K562 (cell line): ENCODE results near the gene NINL. TPM values are rescaled to one million over a fixed set of nuclear protein-coding genes. Genes with fewer than 3 reads are reported as not detected.

ENCODE experiments used
- ATAC-seq: fragments of 200-7000 bp; cut with Tn5 transposase; 3 replicates; pipeline ENCODE4 v1.9.1; 2020; ENCODE audit warnings: moderate library complexity
- BruUV-seq: library from RNA; stranded (reverse); fragments of 400-500 nt; replicated peaks from 2 replicates; lab custom pipeline; 2021; lab: Mats Ljungman, UMichigan
- CTCF ChIA-PET: fragments of 300-600 bp; formaldehyde crosslinking; extraction: SDS; loops from one replicate; lab custom pipeline; 2021; ENCODE audit warnings: low intra/inter-chr PET ratio; lab: Yijun Ruan, JAX
- POLR2A ChIA-PET: fragments of 300-600, 350-650 bp; sonication (Branson Sonifier 250); formaldehyde crosslinking; extraction: SDS; loops from one replicate; lab custom pipeline; 2021; ENCODE audit warnings: antibody characterized with exemption, inconsistent platforms; lab: Yijun Ruan, JAX
- DNase-seq, 4 experiments: peaks; one replicate each; pipeline versions ENCODE4 v3.0.0 to v3.0.0-alpha.2; 2011 to 2018; ENCODE audit warnings: low spot score in 3 of 4, mixed read lengths in 3 of 4; ENCODE audit errors: extremely low read depth in 1 of 4
- FAIRE-seq: peaks from 2 replicates; lab custom pipeline; 2011; peaks lifted over from hg19 to GRCh38; lab: Jason Lieb, UNC
- H2AFZ ChIP-seq: 2 replicates; pipeline ENCODE4 v1.6.0; 2011; ENCODE audit warnings: low read depth, low read length, control low read depth, inconsistent platforms
- H3K27ac ChIP-seq: fragments of 200-600 bp; 3 replicates; pipeline ENCODE4 v1.8.0; 2011; ENCODE audit warnings: low read depth, mild to moderate bottlenecking, control low read depth, inconsistent platforms, low read length, moderate library complexity, mixed read lengths; ENCODE audit errors: extremely low read depth
- H3K27me3 ChIP-seq, 2 experiments: fragments of 300-600 bp in 1 of 2; 2 replicates in 1 of 2; 3 replicates in 1 of 2; pipeline versions ENCODE4 v1.6.0 to v1.8.0; 2011; ENCODE audit warnings: inconsistent platforms in 2 of 2, low read length in 2 of 2, mild to moderate bottlenecking in 1 of 2, mixed read lengths in 1 of 2, moderate library complexity in 1 of 2; ENCODE audit not compliant: control insufficient read depth in 2 of 2, insufficient read depth in 2 of 2
- H3K36me3 ChIP-seq: fragments of 300-600 bp; 3 replicates; pipeline ENCODE4 v1.8.0; 2011; ENCODE audit warnings: mild to moderate bottlenecking, low read length, inconsistent platforms; ENCODE audit not compliant: control insufficient read depth, insufficient read depth
- H3K4me1 ChIP-seq, 2 experiments: fragments of 200-600 bp in 1 of 2; replicated peaks in 1 of 2; 2 replicates in 1 of 2; 3 replicates in 1 of 2; pipeline versions ENCODE4 v1.5.1 to v1.8.0; 2011; ENCODE audit warnings: inconsistent platforms in 2 of 2, low read length in 2 of 2, mild to moderate bottlenecking in 1 of 2, mixed read lengths in 1 of 2, moderate library complexity in 1 of 2; ENCODE audit not compliant: control insufficient read depth in 2 of 2, insufficient read depth in 2 of 2
- H3K4me2 ChIP-seq: 2 replicates; pipeline ENCODE4 v1.6.1; 2011; ENCODE audit warnings: low read length, control low read depth, inconsistent platforms, mixed read lengths; ENCODE audit not compliant: insufficient read depth
- H3K4me3 ChIP-seq: fragments of 200-600 bp; sonication (generic), shearing (Covaris generic); 2 replicates; pipeline ENCODE4 v1.5.1; 2016; ENCODE audit warnings: control low read depth, inconsistent platforms
- H3K79me2 ChIP-seq: fragments of 200-600 bp; 3 replicates; pipeline ENCODE4 v1.8.0; 2011; ENCODE audit warnings: low read length, inconsistent platforms; ENCODE audit not compliant: control insufficient read depth, insufficient read depth
- H3K9ac ChIP-seq, 2 experiments: 2 replicates each; pipeline versions ENCODE4 v1.6.0 to v1.6.1; 2011; ENCODE audit warnings: low read depth in 2 of 2, low read length in 2 of 2, control low read depth in 1 of 2, inconsistent platforms in 1 of 2, mild to moderate bottlenecking in 1 of 2, mixed read lengths in 1 of 2; ENCODE audit not compliant: insufficient read depth in 1 of 2
- H3K9me1 ChIP-seq: one replicate; pipeline ENCODE4 v1.6.0; 2011; ENCODE audit warnings: inconsistent platforms, mild to moderate bottlenecking, low read length, moderate library complexity; ENCODE audit not compliant: control insufficient read depth, insufficient read depth
- H3K9me3 ChIP-seq: replicated peaks from 2 replicates; pipeline ENCODE4 v1.5.1; 2011; ENCODE audit warnings: low read depth, low read length, inconsistent platforms; ENCODE audit not compliant: control insufficient read depth, insufficient read depth
- H4K20me1 ChIP-seq: replicated peaks from 2 replicates; pipeline ENCODE4 v1.6.1; 2011; ENCODE audit warnings: low read length, inconsistent platforms, mixed read lengths; ENCODE audit not compliant: control insufficient read depth, insufficient read depth
- CTBP1 ChIP-seq: fragments of 450-650 bp; IDR thresholded peaks from 2 replicates; pipeline ENCODE4 v1.6.1; 2016; ENCODE audit warnings: borderline replicate concordance
- GATAD2B ChIP-seq: fragments of 450-650 bp; IDR thresholded peaks from 2 replicates; pipeline ENCODE4 v1.6.1; 2017; ENCODE audit warnings: mild to moderate bottlenecking, borderline replicate concordance
- HMG20A ChIP-seq: fragments of 450-650 bp; formaldehyde crosslinking; conservative IDR thresholded peaks from 2 replicates; pipeline ENCODE4 v1.4.0; 2020; ENCODE audit warnings: mild to moderate bottlenecking, mixed read lengths
- LARP7 ChIP-seq: fragments of 450-650 bp; IDR thresholded peaks from 2 replicates; pipeline ENCODE4 v1.6.1; 2016
- SAFB ChIP-seq: fragments of 200-400 bp; formaldehyde crosslinking; IDR thresholded peaks from 2 replicates; pipeline ENCODE4 v1.6.1; 2017; ENCODE audit warnings: low read depth, low read length, borderline replicate concordance
- TAF1 ChIP-seq: IDR thresholded peaks from 2 replicates; pipeline ENCODE4 v1.6.1; 2011; ENCODE audit warnings: mild to moderate bottlenecking, low read length, moderate library complexity; ENCODE audit not compliant: insufficient read depth, control insufficient read depth, severe bottlenecking; ENCODE audit errors: extremely low read depth
- TAL1 ChIP-seq: fragments of 450-650 bp; IDR thresholded peaks from 2 replicates; pipeline ENCODE4 v1.6.1; 2016; ENCODE audit warnings: mild to moderate bottlenecking
- WGBS: fragments of 100-300 bp; shearing (Covaris generic); methylation state at CpG from one replicate; pipeline ENCODE4 v1.1.6; 2016; ENCODE audit warnings: low coverage, mixed read lengths; ENCODE audit not compliant: insufficient coverage; ENCODE audit errors: missing lambda C conversion rate; 5-methylcytosine and 5-hydroxymethylcytosine counted together
- in situ Hi-C: fragments of 300-500 bp; cut with MboI; formaldehyde crosslinking; loops from 4 replicates; pipeline ENCODE4 v1.15.0; 2018; ENCODE audit warnings: inconsistent platforms, mixed read lengths
- intact Hi-C: fragments of 100-400 bp; cut with micrococcal nuclease; formaldehyde crosslinking; loops from 2 replicates; pipeline ENCODE4 v1.14.2; 2022
- polyA plus RNA-seq, 8 experiments: library from polyadenylated mRNA; depleted of rRNA in 4 of 8; stranded (reverse) in 5 of 8; unstranded in 3 of 8; fragments of >200 nt; fragmentation: Nextera tagmentation in 2 of 8; fragmentation: Illumina TruSeq in 1 of 8; extraction: Ambion mirVana in 2 of 8; extraction: Trizol in 1 of 8; gene quantifications; 2 replicates each; pipeline versions ENCODE4 v1.2.1 to v1.2.3, GENCODE V29; 2011 to 2014; ENCODE audit warnings: inconsistent platforms in 1 of 8, missing spikeins in 1 of 8
- total RNA-seq, 7 experiments: library from RNA; depleted of rRNA in 6 of 7; stranded (reverse); fragments of >200 nt in 6 of 7; fragmentation: Illumina TruSeq in 2 of 7; extraction: Trizol in 2 of 7; gene quantifications; 2 replicates each; pipeline versions ENCODE4 v1.2.1 to v1.2.3, GENCODE V29; 2011 to 2021; ENCODE audit warnings: low replicate concordance in 1 of 7

The NINL gene
- total and polyA plus RNA-seq, 9 of the 15 experiments (the other 6 are each of a cell fraction or from before 2014, with no cell fraction given), result 0.03 to 0.22 (median 0.05) TPM; not detected in 5

GRCh38 chr20:25549172-25549773 lies 36.1 kb downstream of the NINL start:
- Histone ChIP-seq H3K79me2 (no peaks in the 10 kb centered on the region), H3K9me1 (no peaks in the 10 kb centered on the region), H3K27me3 (no peaks in the 10 kb centered on the region; a peak in 1 of 5 replicates), H3K36me3 (no peaks in the 10 kb centered on the region), H3K4me3 (no peak overlapping the region), H3K9ac (no peak overlapping the region; a peak in 1 of 4 replicates), H4K20me1 (no peaks in the 10 kb centered on the region), H3K4me2 (no peak overlapping the region), H2AFZ (no peak overlapping the region), H3K4me1 (peaks cover 0 to 15% of the 10 kb centered on the region in 2 experiments; a peak in 2 of 5 replicates), H3K27ac (no peak overlapping the region), H3K9me3 (no peaks in the 10 kb centered on the region)
- intact Hi-C loops (no loop called here), in situ Hi-C loops (no loop called here)
- no TSS peak for BruUV-seq
- TF ChIP-seq TAL1 (no peak), CTBP1 (no peak), HMG20A (CRISPR knock-in tag) (no peak), GATAD2B (no peak)
- FAIRE-seq (no peak), DNase-seq (peak in 2 of 4 experiments; percentile 12 to 20), ATAC-seq (no peak)
- ChIA-PET CTCF (no interaction called here), POLR2A (no interaction called here)
- 6% methylated on average over 8 of the region's 15 CpGs for WGBS

- BruUV-seq, result no TSS peak
- 0% methylated on average over 2 of the region's 14 CpGs for WGBS
- Histone ChIP-seq H3K27ac (no peak overlapping the region), H2AFZ (no peak overlapping the region), H3K4me1 (peaks cover 0 to 15% of the 10 kb centered on the region in 2 experiments; a peak in 2 of 5 replicates), H3K9ac (no peak overlapping the region), H3K79me2 (no peaks in the 10 kb centered on the region), H4K20me1 (no peaks in the 10 kb centered on the region), H3K9me3 (no peaks in the 10 kb centered on the region), H3K4me2 (no peak overlapping the region), H3K4me3 (no peak overlapping the region), H3K9me1 (no peaks in the 10 kb centered on the region), H3K27me3 (no peaks in the 10 kb centered on the region; a peak in 1 of 5 replicates), H3K36me3 (no peaks in the 10 kb centered on the region)
- FAIRE-seq (no peak), ATAC-seq (no peak), DNase-seq (peak in 1 of 4 experiments; percentile 11)
- intact Hi-C loops, result no loop called here
- TF ChIP-seq TAF1 (no peak), SAFB (0 out of 2 replicates have a peak, but pooled peaks have one; percentile 16), LARP7 (no peak)
- ChIA-PET POLR2A (no interaction called here), CTCF (no interaction called here)
- in situ Hi-C loops, result no loop called here
Measured at GRCh38 chr20:25548613-25549086, 36.7 kb downstream of the NINL start.
